Vagina (tissue), 2 donors: Measurements from ENCODE around the gene SS18. TPM values are rescaled to one million over a fixed set of nuclear protein-coding genes. Genes with fewer than 3 reads are reported as not detected.

Experiments
- DNase-seq, 2 donors: peaks; one replicate each; pipeline ENCODE4 v3.0.0-alpha.2; 2017; ENCODE audit errors: extremely low spot score in 2 of 2
- H3K27ac ChIP-seq: fragments of 200-600 bp; sonication (generic); one replicate; pipeline ENCODE4 v1.5.1; 2019
- H3K27me3 ChIP-seq: fragments of 200-600 bp; sonication (generic); one replicate; pipeline ENCODE4 v1.5.1; 2019
- H3K36me3 ChIP-seq, 2 donors: fragments of 200-600 bp; sonication (generic); one replicate each; pipeline ENCODE4 v1.5.1; 2017 to 2019
- H3K4me1 ChIP-seq: fragments of 200-600 bp; sonication (generic); one replicate; pipeline ENCODE4 v1.5.1; 2019
- H3K4me3 ChIP-seq, 2 donors: fragments of 200-600 bp; sonication (generic); 1 replicate in 1 of 2; 2 replicates in 1 of 2; pipeline ENCODE4 v1.5.1; 2016 to 2019
- H3K9me3 ChIP-seq: fragments of 200-600 bp; sonication (generic); one replicate; pipeline ENCODE4 v1.5.1; 2019
- POLR2A ChIP-seq, 2 donors: fragments of 450-650 bp; IDR thresholded peaks; one replicate each; pipeline ENCODE4 v1.6.1; 2017; ENCODE audit warnings: antibody characterized with exemption in 2 of 2, mild to moderate bottlenecking in 2 of 2, moderate library complexity in 2 of 2
- POLR2AphosphoS5 ChIP-seq, 2 donors: sonication (generic); formaldehyde crosslinking; IDR thresholded peaks; one replicate each; pipeline ENCODE4 v1.9.0; 2017; ENCODE audit warnings: antibody characterized with exemption in 2 of 2, mild to moderate bottlenecking in 2 of 2, low read depth in 1 of 2; ENCODE audit not compliant: insufficient read depth in 1 of 2
- intact Hi-C: fragments of 100-400 bp; cut with DNase I; formaldehyde crosslinking; loops from one replicate; pipeline ENCODE4 v1.15.1; 2023
- total RNA-seq: library from RNA; depleted of rRNA; stranded (reverse); fragments of >200 nt; gene quantifications from one replicate; pipeline ENCODE4 v1.2.3, GENCODE V29; 2016
- TF ChIP-seq, protein P1 (sequence below), 3 experiments: fragments of 450-650 bp in 2 of 3; fragments of 200-600 bp in 1 of 3; sonication (generic) in 1 of 3; IDR thresholded peaks; one replicate each; pipeline ENCODE4 v1.5.1; 2017 to 2019; ENCODE audit warnings: antibody characterized with exemption in 3 of 3, mild to moderate bottlenecking in 2 of 3, moderate library complexity in 2 of 3

The SS18 gene
- total RNA-seq, 1 donor from 2014 or later: 378 TPM

- intact Hi-C loops: no loop called here
- Histone ChIP-seq H3K36me3 (peaks cover 0 to 17% of the 10 kb centered on the region in 2 donors), H3K27ac (no peak overlapping the region), H3K9me3 (no peaks in the 10 kb centered on the region), H3K4me1 (peaks cover 9% of the 10 kb centered on the region), H3K4me3 (no peak overlapping the region), H3K27me3 (no peaks in the 10 kb centered on the region)
- no peak for DNase-seq
- TF ChIP-seq POLR2A (IDR thresholded peaks at IDR 0.05): no peak
These were observed 50.3 kb downstream of the SS18 start for GRCh38 chr18:26040051-26040656.

- intact Hi-C loops: no loop called here
- peaks cover 0 to 26% of the 10 kb centered on the region in 2 donors for H3K36me3 ChIP-seq
- no peaks in the 10 kb centered on the region for H3K9me3 ChIP-seq
- no peak for DNase-seq
- no peak for TF ChIP-seq POLR2A (IDR thresholded peaks at IDR 0.05)
- TF ChIP-seq POLR2AphosphoS5 (IDR thresholded peaks at IDR 0.05; ENCODE audit: insufficient read depth in 1 of 2, low read depth in 1 of 2): no peak
- TF ChIP-seq, protein P1, sequence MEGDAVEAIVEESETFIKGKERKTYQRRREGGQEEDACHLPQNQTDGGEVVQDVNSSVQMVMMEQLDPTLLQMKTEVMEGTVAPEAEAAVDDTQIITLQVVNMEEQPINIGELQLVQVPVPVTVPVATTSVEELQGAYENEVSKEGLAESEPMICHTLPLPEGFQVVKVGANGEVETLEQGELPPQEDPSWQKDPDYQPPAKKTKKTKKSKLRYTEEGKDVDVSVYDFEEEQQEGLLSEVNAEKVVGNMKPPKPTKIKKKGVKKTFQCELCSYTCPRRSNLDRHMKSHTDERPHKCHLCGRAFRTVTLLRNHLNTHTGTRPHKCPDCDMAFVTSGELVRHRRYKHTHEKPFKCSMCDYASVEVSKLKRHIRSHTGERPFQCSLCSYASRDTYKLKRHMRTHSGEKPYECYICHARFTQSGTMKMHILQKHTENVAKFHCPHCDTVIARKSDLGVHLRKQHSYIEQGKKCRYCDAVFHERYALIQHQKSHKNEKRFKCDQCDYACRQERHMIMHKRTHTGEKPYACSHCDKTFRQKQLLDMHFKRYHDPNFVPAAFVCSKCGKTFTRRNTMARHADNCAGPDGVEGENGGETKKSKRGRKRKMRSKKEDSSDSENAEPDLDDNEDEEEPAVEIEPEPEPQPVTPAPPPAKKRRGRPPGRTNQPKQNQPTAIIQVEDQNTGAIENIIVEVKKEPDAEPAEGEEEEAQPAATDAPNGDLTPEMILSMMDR (IDR thresholded peaks at IDR 0.05): no peak
- H3K4me1 ChIP-seq: peaks cover 9% of the 10 kb centered on the region
- H3K27ac ChIP-seq: no peak overlapping the region
- H3K4me3 ChIP-seq: no peak overlapping the region
- H3K27me3 ChIP-seq: no peaks in the 10 kb centered on the region
These were observed 51.2 kb downstream of the SS18 start for GRCh38 chr18:26039203-26039602.

DNA sequence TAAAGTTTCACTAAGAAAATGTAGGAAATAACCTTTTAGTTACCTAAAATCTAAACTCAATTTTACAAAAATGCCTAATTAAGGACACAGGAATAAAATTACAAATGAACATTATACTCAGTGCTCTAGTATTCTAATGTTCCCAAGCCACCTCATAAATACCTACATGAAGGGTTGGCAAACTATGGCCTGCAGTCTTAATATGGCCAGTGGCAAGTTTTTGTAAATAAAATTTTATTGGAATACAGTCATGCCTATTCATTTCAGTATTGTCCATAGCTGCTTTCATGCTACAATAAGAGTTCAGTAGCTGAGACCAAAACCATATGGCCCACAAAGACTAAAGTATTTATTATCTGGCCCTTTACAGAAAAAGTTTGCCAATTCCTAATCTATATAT lies 53.8 kb downstream of the SS18 start:
- peaks cover 9% of the 10 kb centered on the region for H3K4me1 ChIP-seq
- TF ChIP-seq POLR2A (IDR thresholded peaks at IDR 0.05) (no peak), POLR2AphosphoS5 (IDR thresholded peaks at IDR 0.05; ENCODE audit: insufficient read depth in 1 of 2, low read depth in 1 of 2) (no peak)
- TF ChIP-seq, protein P1 (IDR thresholded peaks at IDR 0.05): no peak
- no peak overlapping the region for H3K27ac ChIP-seq
- H3K4me3 ChIP-seq: no peak overlapping the region
- DNase-seq: no peak
- intact Hi-C loops: no loop called here
- no peaks in the 10 kb centered on the region for H3K9me3 ChIP-seq
- H3K27me3 ChIP-seq: no peaks in the 10 kb centered on the region
- H3K36me3 ChIP-seq: peaks cover 0 to 50% of the 10 kb centered on the region in 2 donors

- peaks cover 0 to 66% of the 10 kb centered on the region in 2 donors for H3K36me3 ChIP-seq
- no peaks in the 10 kb centered on the region for H3K9me3 ChIP-seq
- H3K4me1 ChIP-seq: peaks cover 6% of the 10 kb centered on the region
- TF ChIP-seq, protein P1 (IDR thresholded peaks at IDR 0.05): no peak
- TF ChIP-seq POLR2A (IDR thresholded peaks at IDR 0.05) (no peak), POLR2AphosphoS5 (IDR thresholded peaks at IDR 0.05; ENCODE audit: insufficient read depth in 1 of 2, low read depth in 1 of 2) (no peak)
- H3K27ac ChIP-seq: no peak overlapping the region
- no peak overlapping the region for H3K4me3 ChIP-seq
- no peaks in the 10 kb centered on the region for H3K27me3 ChIP-seq
- DNase-seq: no peak
- intact Hi-C loops: no loop called here
These were observed 55.4 kb downstream of the SS18 start for GRCh38 chr18:26034850-26035497.

DNA sequence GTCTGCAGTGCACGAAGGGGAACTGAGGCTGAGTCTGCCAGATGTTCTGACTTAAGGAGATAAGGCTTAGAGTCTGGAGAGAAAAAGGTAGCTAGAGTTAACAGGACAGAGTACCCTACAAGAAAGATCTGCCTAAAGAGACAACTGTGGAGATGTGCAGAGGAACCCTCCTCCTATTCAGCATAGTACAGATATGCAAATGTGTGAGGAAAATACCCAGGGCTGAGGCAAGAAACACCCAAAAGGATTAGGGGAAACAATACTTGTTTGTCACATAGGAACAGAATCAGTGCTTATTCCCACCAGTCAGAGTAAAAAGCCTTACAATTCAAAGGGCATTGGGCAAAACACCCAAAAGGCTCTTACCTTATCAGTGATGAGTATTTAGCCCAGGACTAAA lies 67.8 kb downstream of the SS18 start:
- Histone ChIP-seq H3K36me3 (peaks cover 0 to 63% of the 10 kb centered on the region in 2 donors), H3K27me3 (no peaks in the 10 kb centered on the region), H3K9me3 (no peaks in the 10 kb centered on the region), H3K27ac (no peak overlapping the region), H3K4me1 (no peaks in the 10 kb centered on the region), H3K4me3 (no peak overlapping the region)
- TF ChIP-seq, protein P1 (IDR thresholded peaks at IDR 0.05): no peak
- TF ChIP-seq POLR2A (IDR thresholded peaks at IDR 0.05) (no peak), POLR2AphosphoS5 (IDR thresholded peaks at IDR 0.05; ENCODE audit: insufficient read depth in 1 of 2, low read depth in 1 of 2) (no peak)
- DNase-seq: no peak
- intact Hi-C loops: no loop called here
